PC-3 (cell line): ENCODE measurements around the gene FAM222A.

Experiments used
- CTCF ChIP-seq: fragments of 300-600 bp; sonication (generic); conservative IDR thresholded peaks from 2 replicates; pipeline ENCODE4 v1.5.1; 2017; ENCODE audit warnings: antibody characterized with exemption, low read depth, mild to moderate bottlenecking, low read length
- EZH2 ChIP-seq: fragments of 300-600 bp; sonication (generic); IDR thresholded peaks from one replicate; pipeline ENCODE4 v1.6.1; 2017; ENCODE audit warnings: antibody characterized with exemption, mild to moderate bottlenecking, low read length; ENCODE audit not compliant: unreplicated experiment

GRCh38 chr12:109802828-109803227 lies 89.2 kb downstream of the FAM222A start:
- TF ChIP-seq CTCF, result no peak
- no peak for TF ChIP-seq EZH2
